ENCODE results near the gene IL1RL2.

The IL1RL2 gene

GRCh38 chr2:102159295-102159694, 27.5 kb upstream of the IL1RL2 start:
- H3K4me1 ChIP-seq (ENCODE audit: insufficient read depth, insufficient read length), result no peaks in the 10 kb centered on the region
- H3K9me3 ChIP-seq (ENCODE audit: insufficient read depth, low read length), result no peaks in the 10 kb centered on the region; the same call in 1 of the 2 replicates
- no peaks in the 10 kb centered on the region for H3K36me3 ChIP-seq (ENCODE audit: insufficient read depth, insufficient read length, low read length)
- DNase-seq (ENCODE audit: low read depth, low spot score), result no peak
- no peaks in the 10 kb centered on the region for H3K27me3 ChIP-seq (ENCODE audit: insufficient read depth, insufficient read length)
- no peak overlapping the region for H3K4me3 ChIP-seq (ENCODE audit: insufficient read length, low read depth)
- no peak overlapping the region for H3K9ac ChIP-seq (ENCODE audit: insufficient read length, low read depth)
- TF ChIP-seq YY1 (IDR thresholded peaks at IDR 0.05; ENCODE audit: insufficient read depth, insufficient read length), result no peak
- TF ChIP-seq ZNF274 (IDR thresholded peaks at IDR 0.05; ENCODE audit: low read depth, low read length), result no peak
- no peak for TF ChIP-seq SUZ12 (IDR thresholded peaks at IDR 0.05; ENCODE audit: extremely low read depth, insufficient read depth, insufficient read length)

GRCh38 chr2:102166189-102166845, 20.5 kb upstream of the IL1RL2 start:
- H3K4me3 ChIP-seq (ENCODE audit: insufficient read length, low read depth), result no peak overlapping the region
- TF ChIP-seq YY1 (IDR thresholded peaks at IDR 0.05; ENCODE audit: insufficient read depth, insufficient read length) (no peak), SUZ12 (IDR thresholded peaks at IDR 0.05; ENCODE audit: extremely low read depth, insufficient read depth, insufficient read length) (no peak), ZNF274 (IDR thresholded peaks at IDR 0.05; ENCODE audit: low read depth, low read length) (no peak)
- H3K4me1 ChIP-seq (ENCODE audit: insufficient read depth, insufficient read length), result no peaks in the 10 kb centered on the region
- H3K36me3 ChIP-seq (ENCODE audit: insufficient read depth, insufficient read length, low read length), result no peaks in the 10 kb centered on the region
- no peak overlapping the region for H3K9ac ChIP-seq (ENCODE audit: insufficient read length, low read depth)
- no peak for DNase-seq (ENCODE audit: low read depth, low spot score)
- no peaks in the 10 kb centered on the region for H3K9me3 ChIP-seq (ENCODE audit: insufficient read depth, low read length)
- no peaks in the 10 kb centered on the region for H3K27me3 ChIP-seq (ENCODE audit: insufficient read depth, insufficient read length)

GRCh38 chr2:102168026-102168771, 18.6 kb upstream of the IL1RL2 start:
- Histone ChIP-seq H3K9ac (ENCODE audit: insufficient read length, low read depth) (no peak overlapping the region), H3K4me3 (ENCODE audit: insufficient read length, low read depth) (no peak overlapping the region), H3K36me3 (ENCODE audit: insufficient read depth, insufficient read length, low read length) (no peaks in the 10 kb centered on the region), H3K27me3 (ENCODE audit: insufficient read depth, insufficient read length) (no peaks in the 10 kb centered on the region), H3K4me1 (ENCODE audit: insufficient read depth, insufficient read length) (no peaks in the 10 kb centered on the region), H3K9me3 (ENCODE audit: insufficient read depth, low read length) (no peaks in the 10 kb centered on the region)
- no peak for DNase-seq (ENCODE audit: low read depth, low spot score)
- TF ChIP-seq ZNF274 (IDR thresholded peaks at IDR 0.05; ENCODE audit: low read depth, low read length) (no peak), SUZ12 (IDR thresholded peaks at IDR 0.05; ENCODE audit: extremely low read depth, insufficient read depth, insufficient read length) (no peak), YY1 (IDR thresholded peaks at IDR 0.05; ENCODE audit: insufficient read depth, insufficient read length) (no peak)

- peaks cover 2% of the 10 kb centered on the region for H3K36me3 ChIP-seq (ENCODE audit: insufficient read depth, insufficient read length, low read length)
- no peaks in the 10 kb centered on the region for H3K9me3 ChIP-seq (ENCODE audit: insufficient read depth, low read length)
- no peaks in the 10 kb centered on the region for H3K4me1 ChIP-seq (ENCODE audit: insufficient read depth, insufficient read length)
- no peak overlapping the region for H3K9ac ChIP-seq (ENCODE audit: insufficient read length, low read depth)
- no peaks in the 10 kb centered on the region for H3K27me3 ChIP-seq (ENCODE audit: insufficient read depth, insufficient read length)
- DNase-seq (ENCODE audit: low read depth, low spot score), result no peak
- no peak for TF ChIP-seq ZNF274 (IDR thresholded peaks at IDR 0.05; ENCODE audit: low read depth, low read length)
- no peak for TF ChIP-seq SUZ12 (IDR thresholded peaks at IDR 0.05; ENCODE audit: extremely low read depth, insufficient read depth, insufficient read length)
- no peak for TF ChIP-seq YY1 (IDR thresholded peaks at IDR 0.05; ENCODE audit: insufficient read depth, insufficient read length)
- no peak overlapping the region for H3K4me3 ChIP-seq (ENCODE audit: insufficient read length, low read depth)
Observed at GRCh38 chr2:102171946-102172345, 14.9 kb upstream of the IL1RL2 start.

DNA sequence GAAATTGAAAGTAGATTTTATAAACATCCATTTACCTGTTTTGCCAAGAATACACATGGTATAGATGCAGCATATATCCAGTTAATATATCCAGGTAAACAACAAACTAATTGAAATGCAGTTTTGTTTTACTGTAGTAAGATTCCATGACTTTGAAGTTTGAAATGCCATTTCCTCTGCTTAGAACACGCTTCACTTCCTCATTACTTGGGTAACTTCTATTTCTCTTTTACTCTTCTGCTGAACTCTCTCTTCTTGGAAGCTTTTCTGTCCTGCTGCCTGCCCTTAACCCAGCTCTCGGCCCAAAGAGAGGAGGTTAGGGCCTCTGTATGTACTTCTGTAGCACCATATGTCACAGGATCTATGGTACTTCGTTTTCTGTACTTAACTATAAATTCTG, 14.1 kb upstream of the IL1RL2 start:
- no peak overlapping the region for H3K9ac ChIP-seq (ENCODE audit: insufficient read length, low read depth)
- no peaks in the 10 kb centered on the region for H3K27me3 ChIP-seq (ENCODE audit: insufficient read depth, insufficient read length)
- no peaks in the 10 kb centered on the region for H3K9me3 ChIP-seq (ENCODE audit: insufficient read depth, low read length)
- no peak for DNase-seq (ENCODE audit: low read depth, low spot score)
- H3K4me3 ChIP-seq (ENCODE audit: insufficient read length, low read depth), result no peak overlapping the region
- TF ChIP-seq YY1 (IDR thresholded peaks at IDR 0.05; ENCODE audit: insufficient read depth, insufficient read length), result no peak
- no peak for TF ChIP-seq ZNF274 (IDR thresholded peaks at IDR 0.05; ENCODE audit: low read depth, low read length)
- TF ChIP-seq SUZ12 (IDR thresholded peaks at IDR 0.05; ENCODE audit: extremely low read depth, insufficient read depth, insufficient read length), result no peak
- H3K4me1 ChIP-seq (ENCODE audit: insufficient read depth, insufficient read length), result no peaks in the 10 kb centered on the region
- peaks cover 2% of the 10 kb centered on the region for H3K36me3 ChIP-seq (ENCODE audit: insufficient read depth, insufficient read length, low read length)

- peaks cover 2% of the 10 kb centered on the region for H3K36me3 ChIP-seq (ENCODE audit: insufficient read depth, insufficient read length, low read length)
- no peaks in the 10 kb centered on the region for H3K4me1 ChIP-seq (ENCODE audit: insufficient read depth, insufficient read length)
- no peak for DNase-seq (ENCODE audit: low read depth, low spot score)
- no peak overlapping the region for H3K4me3 ChIP-seq (ENCODE audit: insufficient read length, low read depth)
- no peaks in the 10 kb centered on the region for H3K9me3 ChIP-seq (ENCODE audit: insufficient read depth, low read length)
- TF ChIP-seq ZNF274 (IDR thresholded peaks at IDR 0.05; ENCODE audit: low read depth, low read length) (no peak), SUZ12 (IDR thresholded peaks at IDR 0.05; ENCODE audit: extremely low read depth, insufficient read depth, insufficient read length) (no peak), YY1 (IDR thresholded peaks at IDR 0.05; ENCODE audit: insufficient read depth, insufficient read length) (no peak)
- no peaks in the 10 kb centered on the region for H3K27me3 ChIP-seq (ENCODE audit: insufficient read depth, insufficient read length)
- H3K9ac ChIP-seq (ENCODE audit: insufficient read length, low read depth), result no peak overlapping the region
Observed at GRCh38 chr2:102176172-102176571, 10.7 kb upstream of the IL1RL2 start.

- H3K9me3 ChIP-seq (ENCODE audit: insufficient read depth, low read length), result no peaks in the 10 kb centered on the region
- TF ChIP-seq ZNF274 (IDR thresholded peaks at IDR 0.05; ENCODE audit: low read depth, low read length) (no peak), SUZ12 (IDR thresholded peaks at IDR 0.05; ENCODE audit: extremely low read depth, insufficient read depth, insufficient read length) (no peak), YY1 (IDR thresholded peaks at IDR 0.05; ENCODE audit: insufficient read depth, insufficient read length) (no peak)
- H3K36me3 ChIP-seq (ENCODE audit: insufficient read depth, insufficient read length, low read length), result peaks cover 2% of the 10 kb centered on the region
- H3K4me3 ChIP-seq (ENCODE audit: insufficient read length, low read depth), result no peak overlapping the region
- H3K4me1 ChIP-seq (ENCODE audit: insufficient read depth, insufficient read length), result no peaks in the 10 kb centered on the region
- no peak for DNase-seq (ENCODE audit: low read depth, low spot score)
- H3K9ac ChIP-seq (ENCODE audit: insufficient read length, low read depth), result no peak overlapping the region
- no peaks in the 10 kb centered on the region for H3K27me3 ChIP-seq (ENCODE audit: insufficient read depth, insufficient read length)
Observed at GRCh38 chr2:102177814-102178478, 8.9 kb upstream of the IL1RL2 start.
